ENCODE results near the gene MPV17.
"Not testable (repeated sequence)": the region's sequence is repeated elsewhere in the genome, so short reads cannot be mapped to it uniquely, and the experiment has no call there.

The MPV17 gene

DNA sequence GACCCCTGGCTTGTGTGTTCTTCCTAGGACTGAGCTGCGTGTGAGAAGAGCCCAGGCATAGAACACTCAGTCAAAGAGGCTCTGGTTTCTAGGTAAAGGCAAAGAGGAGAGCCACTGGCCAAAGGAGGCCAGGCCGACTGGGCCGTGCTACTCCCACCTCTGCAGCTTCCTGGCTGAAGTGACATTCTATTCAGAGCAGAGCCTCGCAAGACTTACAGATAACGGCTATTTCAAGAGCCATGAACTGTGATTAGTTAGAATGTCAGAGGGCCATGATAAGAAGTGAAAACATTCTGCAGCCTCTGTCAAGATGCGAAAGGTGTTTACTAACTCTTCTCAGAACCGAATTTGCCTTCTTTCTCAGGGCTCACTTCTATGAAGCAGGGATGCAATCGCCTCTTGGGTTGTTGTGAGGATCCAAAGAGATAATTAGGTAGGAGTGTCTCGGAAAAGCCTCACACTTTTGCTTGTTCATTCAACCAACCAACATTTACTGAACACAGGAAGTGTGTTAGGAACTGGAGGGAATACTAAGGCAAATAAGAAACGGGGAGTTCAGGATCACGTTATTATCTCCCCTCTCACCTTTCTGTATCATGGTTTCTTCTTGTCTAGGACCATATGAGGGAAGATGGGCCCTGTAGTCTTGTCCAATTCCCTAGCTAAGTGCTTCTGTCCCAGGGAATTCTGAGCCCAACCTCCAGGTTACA lies 51.1 kb downstream of the MPV17 start:
- Histone ChIP-seq H3K36me3 (ENCODE audit: control insufficient read depth, insufficient read depth, low read length) (no peaks in the 10 kb centered on the region), H3K27me3 (ENCODE audit: control insufficient read depth, insufficient read depth, low read length) (peaks cover 17% of the 10 kb centered on the region), H3K9me3 (ENCODE audit: control insufficient read depth, insufficient read depth, low read length) (no peaks in the 10 kb centered on the region), H3K4me3 (ENCODE audit: low read depth, low read length) (no peak overlapping the region), H3K9ac (ENCODE audit: low read depth, low read length) (no peak overlapping the region), H3K4me1 (ENCODE audit: control insufficient read depth, insufficient read depth, low read length) (peaks cover 2% of the 10 kb centered on the region)

DNA sequence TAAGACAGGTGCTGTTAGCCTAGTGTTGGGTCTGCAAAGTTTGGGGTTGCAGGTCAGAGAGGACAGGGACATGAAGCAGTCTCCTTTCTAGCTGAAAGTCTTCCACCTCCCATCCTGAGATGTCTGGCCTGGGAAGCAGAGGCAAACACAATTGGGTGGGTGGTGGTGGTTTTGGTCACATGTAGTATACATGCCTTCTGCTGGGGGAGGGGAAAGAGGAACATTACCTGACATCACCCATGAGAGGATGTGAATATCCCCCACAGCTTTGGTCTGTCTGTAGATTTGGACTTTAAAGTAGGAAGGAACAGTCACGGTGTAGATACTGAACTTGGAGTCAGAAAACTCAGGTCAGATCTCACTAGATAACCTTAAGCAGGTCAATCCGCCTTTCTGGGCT lies 52.2 kb downstream of the MPV17 start:
- H3K36me3 ChIP-seq (ENCODE audit: control insufficient read depth, insufficient read depth, low read length), result no peaks in the 10 kb centered on the region
- no peaks in the 10 kb centered on the region for H3K9me3 ChIP-seq (ENCODE audit: control insufficient read depth, insufficient read depth, low read length)

GRCh38 chr2:27270131-27270530 lies 52.8 kb downstream of the MPV17 start:
- no peak overlapping the region for H3K4me3 ChIP-seq (ENCODE audit: low read depth, low read length)
- no peaks in the 10 kb centered on the region for H3K36me3 ChIP-seq (ENCODE audit: control insufficient read depth, insufficient read depth, low read length)
- H3K4me1 ChIP-seq (ENCODE audit: control insufficient read depth, insufficient read depth, low read length), result no peaks in the 10 kb centered on the region
- H3K9me3 ChIP-seq (ENCODE audit: control insufficient read depth, insufficient read depth, low read length), result no peaks in the 10 kb centered on the region
- peaks cover 33% of the 10 kb centered on the region for H3K27me3 ChIP-seq (ENCODE audit: control insufficient read depth, insufficient read depth, low read length)
- H3K9ac ChIP-seq (ENCODE audit: low read depth, low read length), result no peak overlapping the region

More for the DNA sequence above, 52.2 kb downstream of the MPV17 start:
- Histone ChIP-seq H3K4me3 (ENCODE audit: low read depth, low read length) (no peak overlapping the region), H3K27me3 (ENCODE audit: control insufficient read depth, insufficient read depth, low read length) (peaks cover 28% of the 10 kb centered on the region), H3K4me1 (ENCODE audit: control insufficient read depth, insufficient read depth, low read length) (peaks cover 2% of the 10 kb centered on the region), H3K9ac (ENCODE audit: low read depth, low read length) (no peak overlapping the region)

GRCh38 chr2:27268296-27268695 lies 54.6 kb downstream of the MPV17 start:
- H3K4me1 ChIP-seq (ENCODE audit: control insufficient read depth, insufficient read depth, low read length); H3K9ac ChIP-seq (ENCODE audit: low read depth, low read length); H3K9me3 ChIP-seq (ENCODE audit: control insufficient read depth, insufficient read depth, low read length); H3K36me3 ChIP-seq (ENCODE audit: control insufficient read depth, insufficient read depth, low read length); H3K4me3 ChIP-seq (ENCODE audit: low read depth, low read length): not testable (repeated sequence)
- H3K27me3 ChIP-seq (ENCODE audit: control insufficient read depth, insufficient read depth, low read length), result peaks cover 51% of the 10 kb centered on the region

- H3K4me1 ChIP-seq (ENCODE audit: control insufficient read depth, insufficient read depth, low read length), result no peaks in the 10 kb centered on the region
- H3K9ac ChIP-seq (ENCODE audit: low read depth, low read length), result no peak overlapping the region
- no peaks in the 10 kb centered on the region for H3K9me3 ChIP-seq (ENCODE audit: control insufficient read depth, insufficient read depth, low read length)
- H3K36me3 ChIP-seq (ENCODE audit: control insufficient read depth, insufficient read depth, low read length), result no peaks in the 10 kb centered on the region
- peaks cover 69% of the 10 kb centered on the region for H3K27me3 ChIP-seq (ENCODE audit: control insufficient read depth, insufficient read depth, low read length)
- peak overlapping the region; percentile 13 for H3K4me3 ChIP-seq (ENCODE audit: low read depth, low read length)
Measured at GRCh38 chr2:27265536-27265870, 57.4 kb downstream of the MPV17 start.

DNA sequence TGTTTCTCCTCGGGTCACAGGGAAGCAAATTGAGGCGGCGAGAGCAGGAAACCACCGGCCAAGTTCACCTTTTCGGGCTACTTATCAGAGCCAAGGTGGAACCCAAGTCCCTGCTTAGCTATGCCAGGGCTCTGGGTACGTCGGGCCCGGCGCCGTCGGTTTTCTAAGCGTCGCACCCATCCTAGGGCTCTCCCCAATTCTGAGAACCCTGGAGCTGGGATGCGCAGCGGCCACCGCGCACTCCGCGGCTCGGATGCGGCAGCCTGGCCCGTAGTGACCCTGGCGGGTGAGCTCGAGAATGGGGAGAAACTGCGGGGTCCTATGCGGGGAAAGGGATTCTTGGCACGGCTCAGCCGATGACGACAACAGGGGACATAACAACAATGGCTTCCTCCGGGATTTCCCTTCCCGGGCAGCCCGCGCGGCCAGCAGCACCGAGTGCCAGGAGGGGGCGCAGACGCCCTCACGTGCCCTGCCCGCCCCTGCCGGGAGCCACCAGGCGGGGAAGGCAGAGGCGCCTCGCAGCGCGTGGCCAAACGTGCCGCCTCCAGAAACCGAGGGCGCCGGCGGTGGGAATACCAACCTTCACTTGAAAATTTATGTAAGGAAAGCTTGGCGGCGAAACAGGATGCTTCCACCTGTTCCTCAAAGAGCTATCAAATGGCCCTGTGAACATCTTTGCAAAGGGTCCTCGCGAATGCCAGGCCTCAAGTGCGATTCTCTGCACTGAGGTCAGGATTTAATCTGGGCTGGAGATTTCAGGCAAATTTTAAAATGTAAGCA lies 58.0 kb downstream of the MPV17 start:
- Histone ChIP-seq H3K9ac (ENCODE audit: low read depth, low read length) (peak overlapping the region; percentile 58), H3K9me3 (ENCODE audit: control insufficient read depth, insufficient read depth, low read length) (no peaks in the 10 kb centered on the region), H3K36me3 (ENCODE audit: control insufficient read depth, insufficient read depth, low read length) (no peaks in the 10 kb centered on the region), H3K4me3 (ENCODE audit: low read depth, low read length) (peak overlapping the region; percentile 72), H3K27me3 (ENCODE audit: control insufficient read depth, insufficient read depth, low read length) (peaks cover 75% of the 10 kb centered on the region), H3K4me1 (ENCODE audit: control insufficient read depth, insufficient read depth, low read length) (no peaks in the 10 kb centered on the region)

GRCh38 chr2:27264253-27264752 lies 58.6 kb downstream of the MPV17 start:
- peaks cover 79% of the 10 kb centered on the region for H3K27me3 ChIP-seq (ENCODE audit: control insufficient read depth, insufficient read depth, low read length)
- H3K36me3 ChIP-seq (ENCODE audit: control insufficient read depth, insufficient read depth, low read length), result no peaks in the 10 kb centered on the region
- no peak overlapping the region for H3K9ac ChIP-seq (ENCODE audit: low read depth, low read length)
- no peaks in the 10 kb centered on the region for H3K4me1 ChIP-seq (ENCODE audit: control insufficient read depth, insufficient read depth, low read length)
- H3K4me3 ChIP-seq (ENCODE audit: low read depth, low read length), result peak overlapping the region; percentile 72
- H3K9me3 ChIP-seq (ENCODE audit: control insufficient read depth, insufficient read depth, low read length), result no peaks in the 10 kb centered on the region

DNA sequence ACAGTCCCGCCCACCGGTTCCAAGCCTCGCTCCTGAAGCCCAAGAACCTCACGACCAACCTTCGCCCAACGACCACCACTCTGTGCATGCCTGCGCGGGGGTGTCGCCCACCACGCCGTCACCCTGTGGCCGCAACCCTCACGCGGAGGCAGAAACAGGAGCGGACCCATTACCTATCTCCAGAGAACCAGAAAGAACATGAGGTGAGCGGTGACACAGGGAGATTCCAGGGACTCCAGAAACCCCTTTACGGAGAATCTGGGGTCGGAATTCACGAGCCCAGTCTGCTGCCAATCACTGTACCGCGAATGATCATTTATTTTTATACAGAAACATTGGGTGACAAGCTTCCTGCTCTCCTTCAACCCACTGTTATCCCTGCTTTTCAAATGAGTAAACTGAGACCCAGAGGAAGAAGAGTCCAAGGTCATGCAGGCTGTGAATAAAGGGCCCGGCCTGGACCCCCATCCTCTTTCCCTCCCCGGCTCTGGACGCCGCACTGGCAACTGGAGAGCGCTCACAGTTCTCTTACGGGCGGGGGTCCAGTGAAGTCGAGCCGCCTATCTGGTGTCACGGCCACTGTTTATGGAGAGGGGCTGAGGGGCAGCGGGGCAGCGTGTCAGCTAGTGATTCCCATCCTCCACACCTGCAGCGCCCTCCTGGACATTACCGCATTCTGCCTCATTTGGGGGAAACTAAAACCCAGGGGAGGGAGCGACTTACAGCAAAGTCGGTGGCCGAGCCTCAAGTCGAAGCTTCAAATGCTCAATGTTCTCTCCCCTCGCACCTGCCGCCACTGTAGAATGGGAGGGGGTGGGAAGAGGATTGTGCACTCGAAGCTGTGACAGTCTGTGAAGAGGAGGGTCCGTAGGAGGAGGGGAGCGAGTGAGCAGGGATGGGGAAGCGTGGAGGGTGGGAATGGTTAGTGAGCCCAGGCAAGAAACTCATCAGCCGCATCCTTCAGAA lies 59.3 kb downstream of the MPV17 start:
- H3K36me3 ChIP-seq (ENCODE audit: control insufficient read depth, insufficient read depth, low read length), result no peaks in the 10 kb centered on the region
- no peaks in the 10 kb centered on the region for H3K4me1 ChIP-seq (ENCODE audit: control insufficient read depth, insufficient read depth, low read length)
- no peak overlapping the region for H3K9ac ChIP-seq (ENCODE audit: low read depth, low read length)
- no peaks in the 10 kb centered on the region for H3K9me3 ChIP-seq (ENCODE audit: control insufficient read depth, insufficient read depth, low read length)
- peaks cover 75% of the 10 kb centered on the region for H3K27me3 ChIP-seq (ENCODE audit: control insufficient read depth, insufficient read depth, low read length)
- peak overlapping the region; percentile 72 for H3K4me3 ChIP-seq (ENCODE audit: low read depth, low read length)

DNA sequence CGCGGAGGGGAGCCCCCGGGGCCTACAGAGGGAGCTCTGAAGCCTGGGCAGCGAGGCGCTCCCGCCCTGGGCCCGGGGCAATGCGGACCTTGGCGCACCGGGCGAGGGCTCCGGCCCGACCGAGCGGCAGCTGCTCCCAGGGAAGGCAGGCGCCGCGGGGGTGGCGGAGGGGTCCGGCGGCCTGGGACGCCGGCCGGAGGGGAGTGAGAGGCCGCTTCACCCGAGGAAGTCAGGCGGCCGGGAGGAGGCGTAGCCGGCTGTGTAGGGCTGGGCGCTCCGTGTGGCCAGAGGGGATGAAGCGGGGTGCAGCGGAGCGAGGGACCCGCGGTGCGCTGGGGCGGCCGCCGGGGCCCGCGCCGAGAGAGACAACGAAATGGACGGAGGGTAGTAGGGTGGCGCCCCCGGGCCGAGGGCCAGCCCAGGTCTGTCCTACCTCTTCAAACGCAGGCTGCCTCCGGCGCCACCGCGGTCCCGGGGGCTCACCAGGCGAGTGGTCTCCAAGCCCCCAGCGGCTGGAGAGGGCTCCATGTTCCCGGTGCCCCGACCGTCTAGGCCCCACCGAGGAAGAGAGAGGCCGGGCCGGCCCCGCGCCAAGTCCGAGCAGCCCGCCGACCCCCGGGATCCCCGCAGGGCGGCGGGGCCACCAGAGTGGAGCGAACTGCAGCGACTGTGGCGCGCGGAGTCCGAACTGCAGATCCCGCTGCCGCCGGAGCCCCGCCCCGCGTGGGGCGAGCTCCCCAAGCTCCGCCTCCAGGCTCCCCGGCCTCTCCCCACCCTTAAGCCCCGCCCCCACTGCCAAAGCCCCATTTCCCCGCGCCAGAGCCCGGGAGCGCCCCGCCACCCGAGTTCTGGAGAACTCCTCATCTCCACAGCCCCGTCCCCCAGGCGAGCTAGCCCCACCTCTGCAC lies 60.3 kb downstream of the MPV17 start, which contains the start of gene SLC30A3:
Gene SLC30A3 (minus strand): TSS at position 669 of the 908 bp plus-strand sequence. CDS start 141 bp downstream, at position 528.
- Histone ChIP-seq H3K9ac (ENCODE audit: low read depth, low read length) (no peak within 1 kb of the TSS), H3K4me1 (ENCODE audit: control insufficient read depth, insufficient read depth, low read length) (no peaks in the 10 kb centered on the region), H3K9me3 (ENCODE audit: control insufficient read depth, insufficient read depth, low read length) (no peaks in the 10 kb centered on the region), H3K36me3 (ENCODE audit: control insufficient read depth, insufficient read depth, low read length) (no peaks in the 10 kb centered on the region), H3K4me3 (ENCODE audit: low read depth, low read length) (peak within 1 kb of the TSS; percentile 72), H3K27me3 (ENCODE audit: control insufficient read depth, insufficient read depth, low read length) (peaks cover 71% of the 10 kb centered on the region)

GRCh38 chr2:27261926-27262298 lies 61.0 kb downstream of the MPV17 start:
- peaks cover 67% of the 10 kb centered on the region for H3K27me3 ChIP-seq (ENCODE audit: control insufficient read depth, insufficient read depth, low read length)
- H3K9me3 ChIP-seq (ENCODE audit: control insufficient read depth, insufficient read depth, low read length), result no peaks in the 10 kb centered on the region
- H3K4me3 ChIP-seq (ENCODE audit: low read depth, low read length), result peak overlapping the region; percentile 72
- H3K36me3 ChIP-seq (ENCODE audit: control insufficient read depth, insufficient read depth, low read length), result no peaks in the 10 kb centered on the region
- no peak overlapping the region for H3K9ac ChIP-seq (ENCODE audit: low read depth, low read length)
- H3K4me1 ChIP-seq (ENCODE audit: control insufficient read depth, insufficient read depth, low read length), result no peaks in the 10 kb centered on the region
